Measurements from ENCODE around the gene IL7R.

Gene IL7R, protein sequence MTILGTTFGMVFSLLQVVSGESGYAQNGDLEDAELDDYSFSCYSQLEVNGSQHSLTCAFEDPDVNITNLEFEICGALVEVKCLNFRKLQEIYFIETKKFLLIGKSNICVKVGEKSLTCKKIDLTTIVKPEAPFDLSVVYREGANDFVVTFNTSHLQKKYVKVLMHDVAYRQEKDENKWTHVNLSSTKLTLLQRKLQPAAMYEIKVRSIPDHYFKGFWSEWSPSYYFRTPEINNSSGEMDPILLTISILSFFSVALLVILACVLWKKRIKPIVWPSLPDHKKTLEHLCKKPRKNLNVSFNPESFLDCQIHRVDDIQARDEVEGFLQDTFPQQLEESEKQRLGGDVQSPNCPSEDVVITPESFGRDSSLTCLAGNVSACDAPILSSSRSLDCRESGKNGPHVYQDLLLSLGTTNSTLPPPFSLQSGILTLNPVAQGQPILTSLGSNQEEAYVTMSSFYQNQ

DNA sequence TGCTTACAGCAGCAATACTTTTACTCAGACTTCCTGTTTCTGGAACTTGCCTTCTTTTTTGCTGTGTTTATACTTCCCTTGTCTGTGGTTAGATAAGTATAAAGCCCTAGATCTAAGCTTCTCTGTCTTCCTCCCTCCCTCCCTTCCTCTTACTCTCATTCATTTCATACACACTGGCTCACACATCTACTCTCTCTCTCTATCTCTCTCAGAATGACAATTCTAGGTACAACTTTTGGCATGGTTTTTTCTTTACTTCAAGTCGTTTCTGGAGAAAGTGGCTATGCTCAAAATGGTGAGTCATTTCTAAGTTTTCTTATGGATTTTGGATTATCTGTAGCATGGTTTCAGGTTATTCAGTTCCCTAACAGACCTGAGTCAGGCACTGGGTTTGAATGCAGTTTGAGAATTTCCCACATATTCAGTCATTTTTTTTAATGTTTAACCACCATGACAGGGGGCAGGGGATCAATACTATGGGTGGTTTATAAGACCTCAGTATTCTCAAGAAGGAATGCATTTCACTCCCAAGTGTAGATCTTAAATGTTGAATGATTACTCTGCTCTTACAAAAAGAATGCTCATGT is at the start of gene IL7R:
Gene IL7R, plus strand, starts transcription at position 127 of the 587 bp plus-strand sequence. Its CDS starts 87 bp downstream, at position 214.
- Mint-ChIP-seq H3K4me3 (no peak within 1 kb of the TSS), H3K4me1 (peaks cover 3% of the 10 kb centered on the region), H3K36me3 (no peaks in the 10 kb centered on the region), H3K27ac (no peak within 1 kb of the TSS), H3K27me3 (no peaks in the 10 kb centered on the region), H3K9me3 (no peaks in the 10 kb centered on the region)
- DNase-seq (ENCODE audit: low spot score in 2 of 2) (no peak), ATAC-seq (ENCODE audit: low read depth) (no peak)

DNA sequence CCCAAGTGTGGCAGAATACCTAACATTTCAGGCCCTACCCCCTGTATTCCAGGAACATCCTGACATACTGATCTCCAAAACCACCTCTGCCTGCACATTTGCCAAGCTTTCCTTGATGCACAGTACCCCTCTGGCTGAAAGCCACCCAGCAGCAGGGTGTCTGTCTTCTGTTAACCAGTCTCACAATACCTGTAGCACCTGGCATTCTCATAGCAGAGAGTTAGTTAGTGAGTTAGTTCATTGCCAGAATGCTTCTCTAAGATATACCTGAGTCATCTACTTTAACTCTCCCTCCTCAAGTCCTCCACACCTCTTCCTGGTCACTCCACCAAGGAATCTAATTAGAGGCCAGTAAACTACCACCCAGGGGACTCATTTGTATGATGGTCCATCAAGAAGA is 46.1 kb upstream of the IL7R start:
- Mint-ChIP-seq H3K36me3 (no peaks in the 10 kb centered on the region), H3K4me1 (no peaks in the 10 kb centered on the region), H3K27ac (no peak overlapping the region), H3K4me3 (no peak overlapping the region), H3K27me3 (no peaks in the 10 kb centered on the region), H3K9me3 (peaks cover 2% of the 10 kb centered on the region)
- DNase-seq (ENCODE audit: low spot score in 2 of 2): no peak
- no peak for ATAC-seq (ENCODE audit: low read depth)

DNA sequence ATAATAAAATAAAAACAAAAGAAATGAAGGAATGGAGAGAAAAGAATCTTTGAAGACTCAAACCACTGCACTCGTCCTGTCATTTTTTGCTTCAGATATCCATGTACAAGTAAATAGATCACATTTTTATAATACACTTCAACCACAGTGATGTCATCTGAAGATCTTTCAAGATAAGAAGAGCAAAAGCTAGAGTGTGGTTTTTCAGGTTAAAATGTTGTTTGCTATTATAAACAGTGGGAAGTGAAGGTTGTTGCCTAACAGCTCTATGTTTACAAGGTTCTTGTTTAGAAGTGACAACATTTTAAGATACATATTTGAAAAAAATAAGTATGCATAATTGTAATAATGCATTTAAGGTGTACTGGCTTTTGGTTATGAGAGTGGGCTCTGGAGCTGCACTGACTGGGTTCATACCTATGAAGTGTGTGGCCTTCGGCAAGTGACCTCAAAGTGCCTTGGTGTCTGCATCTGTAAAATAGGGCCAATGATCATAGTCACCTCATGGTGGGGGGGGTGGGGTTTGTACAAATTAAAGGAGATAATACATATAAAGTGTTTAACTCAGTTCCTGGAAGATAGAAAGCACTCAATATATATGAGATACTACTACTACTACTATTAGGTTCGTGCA is 45.5 kb upstream of the IL7R start:
- no peaks in the 10 kb centered on the region for H3K36me3 Mint-ChIP-seq
- no peak overlapping the region for H3K4me3 Mint-ChIP-seq
- peaks cover 2% of the 10 kb centered on the region for H3K9me3 Mint-ChIP-seq
- no peaks in the 10 kb centered on the region for H3K4me1 Mint-ChIP-seq
- no peak overlapping the region for H3K27ac Mint-ChIP-seq
- ATAC-seq (ENCODE audit: low read depth): no peak
- no peaks in the 10 kb centered on the region for H3K27me3 Mint-ChIP-seq
- no peak for DNase-seq (ENCODE audit: low spot score in 2 of 2)

DNA sequence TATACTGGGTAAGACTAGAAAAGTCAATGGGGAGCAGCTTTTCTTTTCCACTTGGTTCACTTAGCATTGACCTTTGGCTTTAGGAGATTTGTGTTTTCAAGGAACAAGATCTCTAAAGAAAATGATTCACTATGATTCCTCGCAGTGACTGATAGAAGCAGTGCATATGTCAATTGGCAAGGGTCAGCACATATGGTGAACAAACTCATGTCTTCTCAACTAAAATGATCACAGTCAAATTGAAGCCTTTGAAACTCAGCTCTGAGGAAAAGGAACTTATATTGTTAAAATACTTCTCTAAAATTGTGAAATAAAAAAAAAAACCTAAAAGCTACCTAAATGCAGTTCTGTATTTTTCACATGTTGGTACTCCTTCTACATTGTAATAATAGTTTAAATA is 43.2 kb upstream of the IL7R start:
- H3K36me3 Mint-ChIP-seq: no peaks in the 10 kb centered on the region
- H3K4me3 Mint-ChIP-seq: no peak overlapping the region
- DNase-seq (ENCODE audit: low spot score in 2 of 2) (no peak), ATAC-seq (ENCODE audit: low read depth) (no peak)
- no peak overlapping the region for H3K27ac Mint-ChIP-seq
- H3K27me3 Mint-ChIP-seq: no peaks in the 10 kb centered on the region
- no peaks in the 10 kb centered on the region for H3K4me1 Mint-ChIP-seq
- peaks cover 2% of the 10 kb centered on the region for H3K9me3 Mint-ChIP-seq

DNA sequence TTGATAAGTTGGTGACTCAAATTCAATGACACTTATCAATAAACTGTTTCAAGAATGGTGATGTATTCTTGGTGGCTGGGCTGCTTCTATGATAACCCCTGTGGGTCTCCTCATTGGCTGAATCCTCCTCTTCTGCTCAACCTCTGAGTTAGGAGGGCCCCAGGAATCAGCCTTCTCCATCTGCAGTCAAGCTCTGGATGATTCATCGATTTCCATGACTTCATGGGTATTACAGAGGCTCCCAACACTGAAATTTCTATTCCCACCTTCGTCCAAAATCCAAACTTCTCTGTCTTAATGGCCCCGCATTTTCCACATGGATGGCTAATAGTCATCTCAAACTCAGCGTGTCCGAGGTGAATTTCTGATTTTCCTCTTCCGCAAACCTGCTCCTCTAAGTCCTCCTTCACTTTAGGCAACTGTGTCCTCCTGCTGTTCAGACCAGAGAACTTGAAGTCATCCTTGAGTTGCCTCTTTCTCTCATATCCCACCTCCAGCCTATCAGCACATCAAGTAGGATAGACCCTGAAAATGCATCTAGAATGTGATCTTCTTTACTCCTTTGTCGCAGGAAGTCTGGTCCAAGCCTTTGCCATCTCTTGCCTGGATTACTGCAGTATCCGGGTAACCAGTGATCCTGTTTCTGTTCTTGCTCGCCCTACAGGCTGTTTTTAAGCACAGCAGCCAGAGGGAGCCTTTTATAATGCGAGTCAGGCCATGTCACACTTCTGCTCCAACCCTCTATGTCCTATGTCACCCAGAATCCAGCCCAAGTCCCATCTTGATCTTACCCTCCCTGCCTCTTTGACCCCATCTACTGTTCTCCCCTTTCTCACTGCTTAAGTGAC is 41.4 kb upstream of the IL7R start:
- DNase-seq (ENCODE audit: low spot score in 2 of 2) (no peak), ATAC-seq (ENCODE audit: low read depth) (no peak)
- Mint-ChIP-seq H3K4me1 (no peaks in the 10 kb centered on the region), H3K27ac (no peak overlapping the region), H3K36me3 (no peaks in the 10 kb centered on the region), H3K27me3 (no peaks in the 10 kb centered on the region), H3K4me3 (no peak overlapping the region), H3K9me3 (no peaks in the 10 kb centered on the region)

DNA sequence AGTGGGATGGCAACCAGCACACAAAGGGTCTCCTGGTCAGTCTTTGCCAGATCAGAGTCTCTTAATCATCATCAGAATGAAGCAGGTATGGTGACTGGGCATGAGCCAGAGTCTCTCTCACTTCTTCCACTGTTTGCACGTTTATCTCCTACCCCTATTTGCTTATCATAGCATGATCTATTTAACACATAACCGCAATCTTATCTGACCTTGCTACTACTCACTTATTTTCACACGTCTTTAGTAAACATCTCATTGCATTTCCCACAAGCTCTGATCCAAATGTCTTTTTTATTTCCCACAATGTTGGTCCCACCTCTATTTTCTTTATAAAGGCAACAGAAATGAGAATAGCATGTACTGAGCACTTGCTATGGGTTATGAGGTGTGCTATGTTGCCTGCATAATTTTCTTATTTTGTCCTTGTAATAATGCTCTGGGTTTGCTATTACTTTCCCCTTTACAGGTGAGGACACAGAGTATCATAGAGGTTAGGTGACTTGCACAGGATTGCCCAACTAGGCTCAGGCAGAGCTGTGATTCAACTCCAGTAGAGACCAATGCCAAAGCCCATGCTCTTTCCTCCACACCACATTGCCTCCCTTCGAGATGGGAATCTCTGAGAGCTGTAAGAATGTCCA is 39.7 kb upstream of the IL7R start:
- no peak overlapping the region for H3K27ac Mint-ChIP-seq
- H3K27me3 Mint-ChIP-seq: no peaks in the 10 kb centered on the region
- no peaks in the 10 kb centered on the region for H3K36me3 Mint-ChIP-seq
- H3K9me3 Mint-ChIP-seq: no peaks in the 10 kb centered on the region
- ATAC-seq (ENCODE audit: low read depth): no peak
- no peaks in the 10 kb centered on the region for H3K4me1 Mint-ChIP-seq
- no peak overlapping the region for H3K4me3 Mint-ChIP-seq
- DNase-seq (ENCODE audit: low spot score in 2 of 2): no peak

DNA sequence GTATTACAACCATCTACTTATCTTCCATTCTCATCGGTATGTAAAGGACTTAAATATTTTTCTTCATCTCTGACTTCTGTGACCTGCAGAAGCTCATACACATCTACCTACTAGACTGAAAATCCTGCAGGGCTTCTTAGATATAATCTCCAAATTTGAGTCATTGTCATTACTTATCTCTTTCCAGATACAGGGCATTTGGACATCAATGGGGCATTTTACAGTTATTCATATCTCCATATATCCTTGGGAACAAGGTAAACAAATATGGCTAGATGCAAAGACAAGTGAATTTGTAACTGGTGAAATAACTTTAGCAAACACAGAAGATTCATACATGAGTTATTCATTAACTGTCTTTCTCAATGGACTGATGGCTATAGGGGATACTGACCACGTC is 37.7 kb upstream of the IL7R start:
- Mint-ChIP-seq H3K36me3 (no peaks in the 10 kb centered on the region), H3K4me1 (no peaks in the 10 kb centered on the region), H3K27me3 (peaks cover 2% of the 10 kb centered on the region), H3K4me3 (no peak overlapping the region), H3K9me3 (no peaks in the 10 kb centered on the region), H3K27ac (no peak overlapping the region)
- no peak for ATAC-seq (ENCODE audit: low read depth)
- no peak for DNase-seq (ENCODE audit: low spot score in 2 of 2)

DNA sequence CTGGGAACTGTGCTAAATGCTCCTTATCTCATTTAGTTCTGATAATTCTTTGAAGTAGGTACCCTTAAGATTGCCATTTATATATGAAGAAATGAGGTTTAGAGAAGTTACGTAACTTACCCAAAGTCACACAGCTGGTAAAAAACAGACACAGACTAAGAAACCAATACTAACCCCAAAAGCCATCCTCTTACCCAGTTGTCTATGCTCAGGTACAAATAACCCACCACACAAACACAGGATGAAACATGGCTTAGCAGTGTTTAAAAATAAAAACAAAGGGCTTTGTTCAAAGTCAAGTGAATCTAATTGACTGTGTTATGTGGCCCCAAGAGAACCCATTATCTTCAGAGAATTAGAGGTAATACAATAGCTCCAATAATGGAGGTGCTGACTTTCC is 37.0 kb upstream of the IL7R start:
- Mint-ChIP-seq H3K27ac (no peak overlapping the region), H3K4me3 (no peak overlapping the region), H3K9me3 (no peaks in the 10 kb centered on the region), H3K36me3 (no peaks in the 10 kb centered on the region), H3K4me1 (no peaks in the 10 kb centered on the region), H3K27me3 (peaks cover 2% of the 10 kb centered on the region)
- DNase-seq (ENCODE audit: low spot score in 2 of 2) (no peak), ATAC-seq (ENCODE audit: low read depth) (no peak)

DNA sequence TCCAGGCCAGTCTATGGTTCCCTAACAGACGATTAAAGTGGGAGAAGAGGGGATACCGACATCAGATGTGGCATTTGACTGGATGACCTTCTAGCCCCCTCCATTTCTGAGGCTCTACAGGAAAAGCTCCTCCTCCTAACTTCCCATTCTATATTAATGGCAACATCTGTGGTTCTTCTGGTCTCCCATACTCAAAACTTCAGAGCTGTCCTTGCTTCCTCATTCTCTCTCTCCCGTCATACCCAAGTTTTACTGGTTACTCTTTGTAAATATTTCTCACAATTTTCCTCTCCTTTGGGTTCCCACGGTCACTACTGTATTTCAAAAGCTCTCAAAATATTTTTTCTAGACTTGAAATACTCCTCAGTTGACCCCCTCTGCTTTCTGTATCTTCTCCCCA is 36.0 kb upstream of the IL7R start:
- Mint-ChIP-seq H3K27ac (no peak overlapping the region), H3K4me3 (no peak overlapping the region), H3K27me3 (peaks cover 2% of the 10 kb centered on the region), H3K9me3 (no peaks in the 10 kb centered on the region), H3K36me3 (no peaks in the 10 kb centered on the region), H3K4me1 (no peaks in the 10 kb centered on the region)
- DNase-seq (ENCODE audit: low spot score in 2 of 2) (no peak), ATAC-seq (ENCODE audit: low read depth) (no peak)

DNA sequence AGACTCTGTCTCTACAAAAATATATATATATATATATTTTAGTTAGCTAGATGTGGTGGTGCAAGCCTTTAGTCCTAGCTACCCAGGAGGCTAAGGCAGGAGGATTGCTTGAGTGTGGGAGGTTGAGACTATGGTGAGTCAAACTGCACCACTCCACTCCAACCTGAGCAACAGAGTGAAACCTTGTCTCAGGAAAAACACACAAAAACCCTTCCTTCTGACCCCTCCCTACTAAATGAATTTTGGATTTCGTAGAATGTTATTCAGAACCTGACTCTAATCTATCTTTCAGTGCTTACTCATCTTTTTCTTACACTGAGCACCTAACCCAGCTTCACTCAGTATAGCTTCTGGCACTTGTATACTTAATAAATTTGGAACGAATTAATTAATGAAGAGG is 35.2 kb upstream of the IL7R start:
- Mint-ChIP-seq H3K4me3 (no peak overlapping the region), H3K4me1 (no peaks in the 10 kb centered on the region)
- ATAC-seq (ENCODE audit: low read depth): no peak

DNA sequence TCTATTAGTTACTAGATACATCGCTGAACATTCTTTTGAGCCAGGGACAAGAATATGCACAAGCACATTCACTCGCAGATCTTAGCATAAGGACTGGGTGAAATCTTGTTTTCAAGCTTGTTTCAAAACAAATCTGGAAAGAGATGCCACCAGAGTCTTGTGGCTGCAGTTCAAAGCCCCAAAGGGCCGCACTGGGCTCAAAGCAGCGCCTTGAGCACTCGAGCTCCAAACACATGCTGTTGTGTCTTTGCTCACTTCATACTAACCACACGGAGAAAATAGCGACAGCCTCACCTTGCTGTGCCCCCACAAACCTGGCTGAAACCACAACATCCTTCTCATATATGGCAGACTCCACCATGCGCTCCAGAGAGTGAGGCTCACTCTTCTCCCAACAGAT is 34.2 kb upstream of the IL7R start:
- Mint-ChIP-seq H3K4me3 (no peak overlapping the region), H3K27ac (no peak overlapping the region)

More for the DNA sequence above, 35.2 kb upstream of the IL7R start:
- Mint-ChIP-seq H3K27me3 (peaks cover 2% of the 10 kb centered on the region), H3K36me3 (no peaks in the 10 kb centered on the region), H3K9me3 (no peaks in the 10 kb centered on the region), H3K27ac (no peak overlapping the region)
- no peak for DNase-seq (ENCODE audit: low spot score in 2 of 2)

DNA sequence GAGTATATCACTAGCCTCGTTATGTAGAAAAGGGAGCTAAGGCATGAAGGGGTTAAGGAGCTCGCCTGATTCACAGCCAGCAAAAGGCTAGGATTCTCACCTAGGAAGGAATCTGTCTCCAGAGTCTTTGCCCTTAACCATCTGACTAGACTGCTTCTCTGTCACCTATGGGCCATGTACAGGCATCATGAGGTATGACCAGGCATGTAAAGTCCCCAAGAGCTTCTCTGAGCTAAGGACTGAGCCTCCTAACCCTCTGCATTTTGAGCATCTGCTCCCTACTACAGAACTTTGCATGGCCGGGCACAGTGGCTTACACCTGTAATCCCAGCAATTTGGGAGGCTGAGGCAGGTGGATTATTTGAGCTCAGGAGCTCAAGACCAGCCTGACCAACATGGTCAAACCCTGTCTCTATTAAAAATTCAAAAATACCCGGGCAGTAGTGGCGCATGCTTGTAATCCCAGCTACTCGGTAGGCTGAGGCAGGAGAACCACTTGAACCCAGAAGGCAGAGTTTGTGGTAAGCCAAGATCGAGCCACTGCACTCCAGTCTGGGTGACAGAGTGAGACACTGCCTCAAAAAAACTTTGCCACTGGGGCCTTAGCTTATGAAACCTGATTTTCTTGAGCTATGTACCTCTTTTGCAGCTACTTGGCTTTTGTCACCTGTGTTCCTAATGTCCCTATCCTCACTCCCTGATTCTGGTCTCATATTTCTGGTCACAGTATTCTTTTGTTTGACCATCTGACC is 33.2 kb upstream of the IL7R start:
- DNase-seq (ENCODE audit: low spot score in 2 of 2) (no peak), ATAC-seq (ENCODE audit: low read depth) (no peak)
- H3K4me1 Mint-ChIP-seq: no peaks in the 10 kb centered on the region
- no peak overlapping the region for H3K27ac Mint-ChIP-seq
- H3K36me3 Mint-ChIP-seq: no peaks in the 10 kb centered on the region
- peaks cover 2% of the 10 kb centered on the region for H3K27me3 Mint-ChIP-seq
- no peak overlapping the region for H3K4me3 Mint-ChIP-seq
- H3K9me3 Mint-ChIP-seq: no peaks in the 10 kb centered on the region

More for the DNA sequence above, 34.2 kb upstream of the IL7R start:
- peaks cover 2% of the 10 kb centered on the region for H3K27me3 Mint-ChIP-seq
- no peak for DNase-seq (ENCODE audit: low spot score in 2 of 2)
- no peaks in the 10 kb centered on the region for H3K36me3 Mint-ChIP-seq
- H3K4me1 Mint-ChIP-seq: no peaks in the 10 kb centered on the region
- ATAC-seq (ENCODE audit: low read depth): no peak
- H3K9me3 Mint-ChIP-seq: no peaks in the 10 kb centered on the region

DNA sequence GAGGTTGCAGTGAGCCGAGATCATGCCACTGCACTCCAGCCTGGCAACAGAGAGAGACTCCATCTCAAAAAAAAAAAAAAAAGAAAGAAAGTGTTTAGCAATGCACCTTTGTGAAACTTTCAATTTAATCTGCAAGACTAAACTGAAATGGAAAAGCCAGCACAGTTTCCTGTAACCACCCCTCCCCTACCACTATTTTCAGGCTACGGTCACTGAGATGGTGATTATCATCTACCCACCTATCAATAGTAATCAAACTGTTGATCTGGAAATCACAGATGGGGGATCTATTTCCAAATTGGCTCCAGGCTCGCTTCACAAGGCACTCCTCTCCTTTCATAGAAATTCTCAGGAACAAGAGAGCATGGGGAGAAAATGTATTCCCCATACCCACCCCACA is 30.6 kb upstream of the IL7R start:
- ATAC-seq (ENCODE audit: low read depth): no peak

More for the DNA sequence above, 30.6 kb upstream of the IL7R start:
- H3K27me3 Mint-ChIP-seq: peaks cover 2% of the 10 kb centered on the region
- H3K27ac Mint-ChIP-seq: no peak overlapping the region
- DNase-seq (ENCODE audit: low spot score in 2 of 2): no peak
- no peaks in the 10 kb centered on the region for H3K4me1 Mint-ChIP-seq
- no peak overlapping the region for H3K4me3 Mint-ChIP-seq
- H3K9me3 Mint-ChIP-seq: no peaks in the 10 kb centered on the region
- H3K36me3 Mint-ChIP-seq: no peaks in the 10 kb centered on the region

All from memory B cell (primary cell).